ENCODE results near the gene RMC1. TPM values are rescaled to one million over a fixed set of nuclear protein-coding genes. Genes with fewer than 3 reads are reported as not detected.
A peak's percentile ranks its signal among the peaks of the same experiment; 100 is the strongest.

RMC1 gene
- polyA plus RNA-seq, 1 experiment: 10.8 TPM

- peaks cover 20% of the 10 kb centered on the region for H3K36me3 ChIP-seq (ENCODE audit: control insufficient read depth, insufficient read depth, low read length)
- TF ChIP-seq CTCF (IDR thresholded peaks at IDR 0.05; ENCODE audit: insufficient read depth, low read depth, low read length): no peak
- H3K4me3 ChIP-seq (ENCODE audit: low read depth, low read length): no peak overlapping the region
- no peaks in the 10 kb centered on the region for H3K27me3 ChIP-seq (ENCODE audit: control insufficient read depth, insufficient read depth, low read length)
- peak; percentile 69 for DNase-seq (ENCODE audit: low read depth)
- ChIA-PET POLR2A (no interaction called here), CTCF (interaction anchor here (1.2 to 3.0 kb wide), 4 partner anchors 10 to 30 kb away, joined by 3 to 13 read pairs (median 4); no protein-coding TSS in a partner anchor)
These were observed 25.5 kb downstream of the RMC1 start for GRCh38 chr18:23528580-23529472.

- no peak for DNase-seq (ENCODE audit: low read depth)
- no peak for TF ChIP-seq CTCF (IDR thresholded peaks at IDR 0.05; ENCODE audit: insufficient read depth, low read depth, low read length)
- H3K36me3 ChIP-seq (ENCODE audit: control insufficient read depth, insufficient read depth, low read length): peaks cover 18% of the 10 kb centered on the region
- ChIA-PET CTCF (interaction anchor here (1.2 to 3.0 kb wide), 4 partner anchors 11 to 31 kb away, joined by 3 to 13 read pairs (median 4); no protein-coding TSS in a partner anchor), POLR2A (no interaction called here)
- H3K27me3 ChIP-seq (ENCODE audit: control insufficient read depth, insufficient read depth, low read length): no peaks in the 10 kb centered on the region
- no peak overlapping the region for H3K4me3 ChIP-seq (ENCODE audit: low read depth, low read length)
These were observed 26.3 kb downstream of the RMC1 start for GRCh38 chr18:23529604-23530003.

- H3K4me3 ChIP-seq (ENCODE audit: low read depth, low read length): no peak overlapping the region
- peaks cover 21% of the 10 kb centered on the region for H3K36me3 ChIP-seq (ENCODE audit: control insufficient read depth, insufficient read depth, low read length)
- no peak for TF ChIP-seq CTCF (IDR thresholded peaks at IDR 0.05; ENCODE audit: insufficient read depth, low read depth, low read length)
- POLR2A ChIA-PET: no interaction called here
- CTCF ChIA-PET: interaction anchor here (1.2 to 1.3 kb wide), 2 partner anchors 12 to 31 kb away, joined by 3 to 4 read pairs; no protein-coding TSS in a partner anchor
- no peaks in the 10 kb centered on the region for H3K27me3 ChIP-seq (ENCODE audit: control insufficient read depth, insufficient read depth, low read length)
- no peak for DNase-seq (ENCODE audit: low read depth)
These were observed 26.9 kb downstream of the RMC1 start for GRCh38 chr18:23530195-23530594.

GRCh38 chr18:23531912-23532311 lies 28.6 kb downstream of the RMC1 start:
- CTCF ChIA-PET: interaction anchor here (1.1 to 1.2 kb wide), 2 partner anchors 27 to 171 kb away, joined by 3 to 5 read pairs; no protein-coding TSS in a partner anchor
- POLR2A ChIA-PET: no interaction called here
- no peak for TF ChIP-seq CTCF (IDR thresholded peaks at IDR 0.05; ENCODE audit: insufficient read depth, low read depth, low read length)
- H3K4me3 ChIP-seq (ENCODE audit: low read depth, low read length): no peak overlapping the region
- DNase-seq (ENCODE audit: low read depth): no peak
- H3K27me3 ChIP-seq (ENCODE audit: control insufficient read depth, insufficient read depth, low read length): no peaks in the 10 kb centered on the region
- peaks cover 28% of the 10 kb centered on the region for H3K36me3 ChIP-seq (ENCODE audit: control insufficient read depth, insufficient read depth, low read length)

- no peak for DNase-seq (ENCODE audit: low read depth)
- CTCF ChIA-PET: interaction anchor here (1.1 to 1.4 kb wide), 2 partner anchors 17 to 28 kb away, joined by 3 read pairs; no protein-coding TSS in a partner anchor
- Histone ChIP-seq H3K36me3 (ENCODE audit: control insufficient read depth, insufficient read depth, low read length) (peaks cover 29% of the 10 kb centered on the region), H3K27me3 (ENCODE audit: control insufficient read depth, insufficient read depth, low read length) (no peaks in the 10 kb centered on the region), H3K4me3 (ENCODE audit: low read depth, low read length) (no peak overlapping the region)
- POLR2A ChIA-PET: no interaction called here
- no peak for TF ChIP-seq CTCF (IDR thresholded peaks at IDR 0.05; ENCODE audit: insufficient read depth, low read depth, low read length)
These were observed 29.5 kb downstream of the RMC1 start for GRCh38 chr18:23532848-23533247.

Data from BJ (cell line).